Cortex of kidney (tissue), 1 donor: ENCODE results near the gene PARN.
"Not testable (repeated sequence)": the region's sequence is repeated elsewhere in the genome, so short reads cannot be mapped to it uniquely, and the experiment has no call there.

Experiments
- DNase-seq: peaks from one replicate; lab custom pipeline; 2025; lab: John Stamatoyannopoulos, UW

Gene PARN

DNA sequence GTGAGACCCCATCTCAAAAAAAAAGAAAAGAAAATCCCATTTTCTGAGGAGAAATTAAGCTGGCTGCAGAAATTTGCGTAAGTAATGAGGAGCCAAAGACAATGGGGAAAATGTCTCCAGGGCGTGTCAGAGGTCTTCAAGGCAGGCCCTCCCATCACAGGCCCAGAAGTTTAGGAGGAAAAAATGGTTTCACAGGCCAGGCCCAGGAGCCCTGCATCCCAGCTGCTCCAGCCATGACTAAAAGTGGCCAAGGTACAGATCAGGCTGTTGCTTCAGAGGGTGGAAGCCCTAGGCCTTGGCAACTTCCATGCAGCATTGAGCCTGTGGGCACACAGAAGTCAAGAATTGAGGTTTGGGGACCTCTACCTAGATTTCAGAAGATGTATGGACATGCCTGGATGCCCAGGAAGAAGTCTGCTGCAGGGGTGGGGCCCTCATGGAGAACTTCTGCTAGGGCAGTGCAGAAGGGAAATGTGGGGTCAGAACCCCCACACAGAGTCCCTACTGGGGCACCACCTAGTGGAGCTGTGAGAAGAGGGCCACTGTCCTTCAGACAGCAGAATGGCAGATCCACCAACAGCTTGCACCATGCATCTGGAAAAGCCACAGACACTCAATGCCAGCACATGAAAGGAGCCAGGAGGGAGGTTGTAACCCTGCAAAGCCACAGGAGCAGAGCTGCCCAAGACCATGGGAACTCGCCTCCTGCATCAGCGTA lies 55.2 kb downstream of the PARN start:
- DNase-seq, result not testable (repeated sequence)

DNA sequence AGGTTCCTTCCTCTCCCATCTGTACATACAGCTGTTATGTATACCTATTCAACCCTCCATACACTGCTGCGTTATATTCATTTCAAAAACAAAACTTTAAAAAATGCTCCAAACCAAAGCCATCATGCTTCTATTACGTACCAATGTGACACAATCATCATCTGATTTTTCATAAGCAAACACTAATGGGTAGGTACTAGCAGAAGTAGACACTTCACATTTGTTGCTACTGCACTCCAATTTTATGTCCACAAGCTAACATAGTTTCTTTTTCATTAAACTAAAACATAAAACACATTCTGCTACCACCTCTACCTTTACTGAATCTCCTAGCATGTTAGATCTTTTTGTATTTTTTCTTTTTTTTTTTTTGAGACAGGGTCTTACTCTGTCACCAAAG lies 57.5 kb downstream of the PARN start:
- DNase-seq, result no peak

DNA sequence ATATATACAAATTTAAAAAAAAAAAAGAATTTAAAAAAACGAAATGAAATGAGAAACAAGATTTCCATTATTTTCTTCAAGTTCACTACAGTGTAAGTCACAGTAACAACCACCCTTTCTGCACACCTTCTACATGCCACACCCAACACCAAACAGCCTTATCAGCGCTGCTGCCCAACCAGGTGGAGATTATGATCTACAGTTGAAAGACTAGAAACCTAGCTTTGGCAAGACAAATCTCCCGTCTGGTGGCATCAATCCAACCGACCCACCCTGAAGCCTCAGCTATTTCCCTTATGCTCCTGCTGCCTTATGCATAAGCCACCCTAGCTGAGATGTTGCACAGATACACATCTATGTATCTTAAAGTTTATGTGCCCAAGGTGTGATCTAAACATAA lies 60.8 kb downstream of the PARN start:
- DNase-seq, result no peak

DNA sequence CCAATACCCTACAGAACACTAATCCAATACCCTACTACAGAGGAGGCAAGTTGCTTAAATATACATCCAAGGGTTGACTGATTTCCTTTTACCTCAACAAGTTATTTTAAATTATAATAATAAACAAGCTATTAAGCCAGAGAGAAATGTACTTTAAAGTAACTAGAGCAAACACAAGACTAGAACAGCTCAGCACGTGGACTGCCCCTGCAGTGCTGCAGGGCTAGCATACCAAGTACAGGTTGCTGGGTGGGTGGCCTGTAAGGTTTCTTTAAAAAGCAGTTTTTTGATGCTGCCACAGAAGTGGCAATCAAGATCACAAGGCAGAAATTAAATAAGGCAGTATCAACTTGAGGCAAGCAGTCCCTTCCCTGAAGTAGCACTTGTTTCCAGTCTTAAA lies 63.5 kb downstream of the PARN start:
- DNase-seq, result no peak

DNA sequence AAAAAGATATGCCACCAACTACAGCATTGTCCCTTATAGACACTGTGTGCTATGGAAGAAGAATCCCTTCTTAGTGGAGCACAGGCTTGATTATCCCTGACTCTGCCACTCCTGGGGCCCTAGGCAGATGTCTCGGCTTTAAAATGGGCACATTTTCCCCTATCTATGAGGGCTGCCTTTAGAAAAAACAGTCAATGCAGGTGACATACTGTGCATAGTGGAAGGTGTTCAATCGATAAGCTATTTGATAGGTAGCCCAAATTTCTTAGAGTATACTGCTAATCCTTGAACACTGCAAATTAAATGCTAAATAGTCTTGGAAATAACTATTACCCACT lies 64.4 kb downstream of the PARN start:
- DNase-seq, result no peak

DNA sequence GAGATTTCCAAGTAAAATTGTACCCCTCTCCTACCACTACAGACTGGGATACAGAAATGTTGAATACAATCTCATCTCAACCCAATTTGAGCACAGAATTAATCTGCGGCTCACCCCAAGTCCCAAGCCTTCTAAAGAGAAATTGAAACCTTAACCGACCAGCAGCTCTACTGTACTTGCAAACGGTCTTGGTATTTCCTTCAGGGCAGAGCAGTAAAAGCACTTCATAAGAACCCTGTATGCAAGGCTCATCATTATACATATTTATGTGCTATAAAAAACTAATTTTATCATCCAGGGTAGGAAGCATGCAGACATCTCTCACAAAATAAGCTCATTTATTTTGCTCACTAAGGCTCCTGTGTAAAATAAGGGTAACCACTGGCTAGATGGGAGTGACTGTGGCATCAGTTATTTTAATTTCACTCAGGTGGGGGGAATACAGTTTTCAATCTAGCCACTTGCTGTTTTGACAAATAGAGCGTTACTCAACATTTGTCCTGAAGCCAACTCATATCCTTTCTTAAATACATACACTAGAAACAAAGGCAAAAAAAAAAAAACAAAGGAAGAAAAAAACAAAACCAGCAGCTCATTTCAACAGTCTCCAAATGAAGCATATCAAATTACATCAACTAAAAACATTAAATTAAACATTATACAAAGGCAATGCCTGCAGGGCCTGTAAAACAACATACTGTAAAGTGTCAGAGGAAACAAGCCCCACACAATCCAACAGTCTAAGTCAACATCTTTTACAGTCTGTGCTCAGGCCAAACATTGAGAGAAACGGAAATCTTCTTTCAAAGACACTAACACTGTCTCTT lies 65.0 kb downstream of the PARN start:
- DNase-seq, result no peak

DNA sequence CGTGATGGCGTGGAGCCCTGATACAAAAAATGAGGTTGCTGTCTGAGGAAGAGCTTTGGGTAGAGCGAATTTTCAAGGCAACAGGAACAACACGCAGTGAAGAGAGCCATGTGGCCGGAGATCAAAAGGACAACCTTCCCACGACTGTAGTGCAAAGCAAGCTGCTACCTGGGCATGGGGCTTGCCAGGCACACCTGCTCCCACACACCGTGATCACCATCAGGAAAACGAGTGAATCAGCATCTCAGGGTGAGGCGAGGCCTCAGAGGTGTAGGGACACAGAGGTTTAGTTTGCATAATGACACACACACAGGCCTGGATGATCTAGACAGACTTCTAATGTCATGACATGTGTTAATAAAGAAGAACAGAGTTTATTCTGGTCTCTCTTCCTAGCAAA lies 65.7 kb downstream of the PARN start:
- no peak for DNase-seq

DNA sequence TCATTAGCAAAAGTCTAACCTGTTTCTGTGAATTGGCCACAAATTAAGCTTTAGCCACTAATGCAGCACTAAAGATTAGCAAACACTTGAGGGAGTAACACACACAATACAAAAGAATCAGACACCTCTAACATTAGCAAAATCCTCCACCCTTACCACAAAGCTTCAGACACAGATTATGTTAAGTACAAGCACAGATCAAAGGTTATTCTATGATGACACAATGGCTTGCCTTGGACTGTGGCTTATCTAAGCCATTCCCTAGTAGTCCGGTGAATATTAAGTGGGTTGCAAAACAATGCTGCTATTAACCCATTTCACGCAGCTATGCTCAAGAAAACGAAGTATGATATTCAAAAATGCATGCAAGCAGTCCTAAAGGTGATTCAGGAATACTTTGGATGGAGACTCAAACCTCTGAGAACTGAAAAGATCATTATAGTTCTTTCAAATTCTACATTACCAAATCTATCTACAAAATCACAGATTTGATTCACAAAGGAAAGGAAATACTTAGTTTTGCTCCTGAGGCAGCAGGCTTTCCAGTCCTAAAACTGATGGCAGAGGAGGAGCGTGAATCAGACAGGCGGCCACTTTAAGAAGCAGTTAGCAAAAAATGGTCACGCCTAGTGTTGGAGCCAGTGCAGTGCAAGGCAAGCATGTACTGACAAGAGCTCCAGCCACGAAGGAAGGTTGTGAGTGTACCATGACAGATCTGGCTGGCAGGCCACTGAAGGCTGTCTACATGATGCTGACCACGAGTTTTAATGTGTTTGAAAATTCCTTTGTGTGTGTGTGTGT lies 67.2 kb downstream of the PARN start:
- no peak for DNase-seq

DNA sequence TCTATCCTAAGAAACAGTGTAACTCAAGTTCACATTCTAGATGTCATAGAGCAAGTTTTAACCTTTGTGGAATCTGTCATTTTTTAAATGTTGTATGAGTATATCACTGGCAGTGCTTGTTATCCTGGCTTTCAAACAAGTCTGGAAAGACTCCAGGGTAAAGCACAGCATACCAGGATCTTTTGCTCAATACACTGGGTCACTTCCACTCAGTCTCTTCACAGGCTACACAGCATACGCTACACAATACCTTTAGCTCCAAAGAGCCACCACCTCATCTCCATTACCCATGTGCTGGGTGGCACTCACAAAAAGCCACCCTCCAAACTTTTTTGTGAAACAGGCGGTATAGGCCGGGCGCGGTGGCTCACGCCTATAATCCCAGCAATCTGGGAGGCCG lies 69.5 kb downstream of the PARN start:
- no peak for DNase-seq

DNA sequence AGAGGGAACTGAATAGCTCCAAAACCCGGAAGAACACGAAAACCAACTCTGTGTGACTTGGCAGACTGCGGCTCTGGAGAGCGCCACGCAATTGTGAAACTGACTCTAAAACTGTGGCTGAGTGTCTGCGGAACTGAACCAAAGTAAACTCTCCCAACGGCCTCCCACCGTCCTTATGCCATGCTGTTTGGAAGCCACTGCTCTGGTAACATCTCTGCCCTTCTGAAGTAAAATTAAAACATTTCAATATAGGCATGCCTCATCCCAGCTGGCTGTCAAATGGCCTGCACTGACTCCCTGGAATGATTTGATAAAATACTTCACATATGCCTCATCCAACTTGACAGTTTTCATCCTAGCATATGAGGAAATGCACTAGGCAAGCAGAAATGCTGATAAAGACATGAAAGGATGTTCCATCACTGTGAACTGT lies 70.2 kb downstream of the PARN start:
- DNase-seq, result no peak

DNA sequence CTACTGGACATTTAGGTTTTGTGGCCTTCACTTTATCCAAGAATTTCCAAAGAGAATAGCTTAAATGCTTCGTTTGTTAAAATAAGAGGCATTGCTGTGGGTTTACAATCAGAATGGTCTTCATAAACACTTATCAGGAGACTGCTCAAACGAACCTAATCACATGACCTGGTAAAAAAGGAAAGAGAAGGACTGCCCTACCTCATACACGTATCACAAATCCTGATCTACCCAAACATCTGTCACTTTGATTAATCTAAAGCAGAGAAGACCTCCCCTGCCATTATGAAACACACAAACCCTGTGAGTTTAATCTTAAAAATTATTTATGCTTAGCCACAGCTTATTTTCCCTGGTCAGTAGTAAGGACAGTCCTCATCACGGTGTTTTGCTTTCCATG lies 76.6 kb downstream of the PARN start:
- DNase-seq, result no peak

DNA sequence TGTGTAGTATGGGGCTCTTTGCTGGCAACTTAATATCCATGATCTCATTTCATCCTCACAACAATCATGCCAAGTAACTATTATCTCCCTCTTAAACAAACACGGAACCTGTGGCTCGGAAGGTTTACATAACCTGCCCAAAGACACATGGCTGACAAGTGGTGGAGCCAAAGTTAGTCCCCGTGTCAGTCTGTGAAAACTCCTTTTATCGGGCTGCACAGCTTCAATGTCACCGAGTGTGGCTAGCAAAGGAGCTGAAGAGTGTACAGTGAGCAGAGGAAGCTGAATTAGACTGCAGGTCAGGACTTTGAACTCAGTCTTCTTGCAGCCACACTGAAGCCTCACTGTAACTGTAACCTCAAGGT lies 80.3 kb downstream of the PARN start:
- no peak for DNase-seq

DNA sequence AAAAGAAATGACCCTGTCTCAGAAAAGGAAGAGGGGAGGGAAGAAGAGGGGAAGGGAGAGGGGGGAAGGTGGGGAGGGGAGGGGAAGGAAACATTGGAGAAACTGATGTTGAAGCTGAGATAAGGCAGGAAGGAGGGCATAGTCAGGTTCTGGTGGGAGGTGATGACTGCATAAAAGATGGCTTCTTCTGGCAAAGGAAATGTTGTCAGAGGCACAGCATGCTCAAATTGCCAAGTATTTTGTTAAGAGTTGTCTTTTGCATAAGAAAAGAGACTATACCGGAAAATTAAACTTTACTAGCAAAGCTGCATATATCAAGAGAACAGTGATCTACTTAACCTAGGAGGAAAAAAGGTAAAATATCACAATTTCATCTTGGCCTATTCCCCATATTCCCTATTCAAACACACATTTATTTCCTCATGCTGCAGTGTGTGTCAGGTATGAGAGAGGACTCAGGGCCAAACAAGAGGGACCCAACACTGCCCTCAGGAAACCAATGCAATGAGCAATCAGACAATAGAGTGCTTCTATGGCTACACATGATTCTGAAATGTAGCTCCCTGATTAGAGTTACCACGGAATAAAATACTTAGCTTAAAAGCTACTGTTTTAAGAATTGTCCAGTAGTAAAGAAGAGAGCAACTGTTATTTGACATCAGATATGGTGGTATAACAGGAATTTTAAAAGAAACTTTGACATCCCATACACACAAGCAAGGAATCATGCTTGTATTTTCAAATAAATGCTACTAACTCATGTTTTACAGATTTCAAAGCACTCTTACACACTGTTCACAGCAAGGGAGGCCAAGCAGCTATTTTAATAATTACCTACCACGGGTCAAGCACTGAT lies 80.9 kb downstream of the PARN start:
- DNase-seq, result no peak

DNA sequence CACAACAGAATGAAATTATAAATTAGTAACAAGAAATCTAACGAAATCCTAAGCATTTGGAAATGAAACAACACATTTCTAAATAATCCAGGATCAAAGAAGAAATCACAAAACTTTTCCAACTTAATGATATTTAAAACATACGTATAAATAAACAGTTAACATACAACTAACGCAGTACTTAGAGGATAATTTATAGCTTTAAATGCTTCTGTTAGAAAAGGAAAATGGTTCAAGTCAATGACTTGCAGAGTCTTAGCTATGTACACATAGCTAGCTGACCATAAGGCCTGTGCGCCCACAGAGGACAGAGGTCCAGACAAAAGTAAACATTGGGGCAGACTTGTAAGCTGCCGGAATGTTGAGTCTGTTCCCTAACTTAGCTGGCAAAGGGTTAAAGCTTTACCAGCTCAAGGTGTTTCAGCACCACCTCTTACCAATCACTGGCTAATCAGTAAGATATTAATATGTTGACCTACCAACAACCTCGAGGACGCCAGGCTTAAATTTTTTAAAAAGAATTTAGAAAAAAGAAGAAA lies 84.6 kb downstream of the PARN start:
- no peak for DNase-seq

DNA sequence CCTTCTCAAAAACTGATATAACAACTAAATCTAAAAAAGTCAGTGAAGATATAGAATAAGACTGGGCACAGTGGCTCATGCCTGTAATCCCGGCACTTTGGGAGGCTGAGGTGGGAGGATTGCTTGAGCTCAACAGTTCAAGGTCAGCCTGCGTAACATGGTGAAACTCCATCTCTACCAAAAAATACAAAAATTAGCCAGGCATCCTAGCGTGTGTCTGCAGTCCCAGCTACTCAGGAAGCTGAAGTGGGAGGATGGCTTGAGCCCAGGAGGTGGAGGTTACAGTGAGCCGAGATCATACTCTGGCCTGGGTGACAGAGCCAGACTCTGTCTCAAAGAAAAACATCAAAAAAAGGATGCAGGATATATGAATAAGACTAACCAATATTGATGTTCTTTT lies 85.2 kb downstream of the PARN start:
- DNase-seq, result not testable (repeated sequence)

DNA sequence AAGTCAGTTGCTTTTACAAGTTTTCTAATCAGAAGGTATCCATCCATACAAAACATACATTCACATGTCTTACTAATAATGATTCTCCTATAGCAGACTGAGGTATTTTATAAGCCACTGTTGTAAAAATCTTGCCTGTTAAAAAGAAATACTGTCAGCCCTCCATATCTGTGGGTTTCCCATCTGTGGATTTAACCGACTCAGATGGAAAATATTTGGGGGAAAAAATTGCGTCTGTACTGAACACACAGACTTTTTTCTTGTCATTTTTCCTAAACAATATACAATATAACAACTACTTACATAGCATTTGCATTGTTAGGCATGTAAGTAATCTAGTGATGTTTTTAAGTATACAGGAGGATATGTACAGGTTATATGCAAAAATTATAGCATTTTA lies 90.4 kb downstream of the PARN start:
- DNase-seq, result no peak

DNA sequence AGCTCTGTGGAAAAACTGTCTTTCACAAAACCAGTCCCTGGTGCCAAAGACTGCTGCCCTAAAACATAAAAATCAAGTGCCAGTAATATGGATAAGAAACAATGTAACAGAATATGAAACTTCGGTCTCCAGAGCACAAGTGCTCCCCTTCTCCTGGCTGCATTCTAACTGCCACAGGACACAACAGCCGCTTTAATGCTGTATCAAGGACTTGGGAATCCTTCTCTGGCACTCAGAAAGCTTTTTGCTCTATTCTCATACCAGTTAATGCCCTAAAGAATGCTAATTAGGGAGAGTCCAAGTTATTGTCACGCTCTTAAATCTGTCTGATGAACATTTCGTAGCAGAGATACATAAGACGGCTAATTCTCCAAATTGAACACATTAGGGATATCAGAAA lies 90.9 kb downstream of the PARN start:
- DNase-seq, result no peak

DNA sequence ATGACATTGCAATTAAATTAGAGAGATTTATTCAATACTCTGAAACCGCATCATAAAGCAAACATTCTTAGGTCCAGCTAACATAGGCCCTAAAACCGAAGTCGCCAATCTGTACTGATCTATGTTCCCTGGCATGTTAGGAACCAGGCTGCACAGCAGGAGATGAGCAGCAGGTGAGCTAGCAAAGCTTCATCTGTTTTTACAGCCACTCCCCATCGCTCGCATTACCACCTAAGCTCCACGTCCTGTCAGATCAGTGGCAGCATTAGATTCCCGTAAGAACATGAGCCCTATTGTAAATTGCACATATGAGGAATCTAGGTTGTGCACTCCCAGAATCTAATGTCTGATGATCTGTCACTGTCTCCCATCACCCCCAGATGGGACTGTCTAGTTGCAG lies 91.5 kb downstream of the PARN start:
- DNase-seq, result no peak

DNA sequence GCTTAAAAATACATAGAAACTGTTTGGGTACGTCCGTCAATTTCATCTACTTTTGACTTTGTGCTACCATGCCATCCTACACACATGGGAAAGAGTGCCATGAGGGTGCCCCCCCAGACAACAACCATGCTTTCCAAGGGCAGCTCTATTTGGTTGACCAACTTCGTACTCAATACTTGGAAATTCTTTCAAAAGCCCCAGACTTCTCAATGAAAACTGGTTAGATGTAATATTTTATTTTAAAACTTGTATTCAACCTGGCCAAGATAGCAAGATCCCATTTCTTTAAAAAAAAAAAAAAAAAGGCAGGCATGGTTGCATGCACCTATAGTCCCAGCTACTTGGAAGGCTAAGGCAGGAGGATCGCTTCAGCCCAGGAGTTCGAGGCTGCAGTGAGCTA lies 98.4 kb downstream of the PARN start:
- DNase-seq, result no peak

DNA sequence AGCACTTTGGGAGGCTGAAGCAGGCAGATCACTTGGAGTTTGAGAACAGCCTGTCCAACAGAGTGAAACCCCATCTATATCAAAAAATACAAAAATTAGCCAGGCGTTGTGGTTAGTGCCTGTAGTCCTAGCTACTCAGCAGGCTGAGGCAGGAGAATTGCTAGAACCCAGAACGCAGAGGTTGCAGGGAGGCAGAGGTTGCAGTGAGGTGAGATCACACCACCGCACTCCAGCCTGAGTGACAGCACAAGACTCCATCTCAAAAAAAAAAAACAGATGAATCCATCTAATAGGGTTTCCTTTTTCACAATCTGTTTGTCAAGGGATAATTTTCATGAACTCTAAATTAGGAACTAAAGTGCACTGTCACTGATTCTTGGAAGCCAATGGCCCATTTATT lies 99.0 kb downstream of the PARN start:
- no peak for DNase-seq

DNA sequence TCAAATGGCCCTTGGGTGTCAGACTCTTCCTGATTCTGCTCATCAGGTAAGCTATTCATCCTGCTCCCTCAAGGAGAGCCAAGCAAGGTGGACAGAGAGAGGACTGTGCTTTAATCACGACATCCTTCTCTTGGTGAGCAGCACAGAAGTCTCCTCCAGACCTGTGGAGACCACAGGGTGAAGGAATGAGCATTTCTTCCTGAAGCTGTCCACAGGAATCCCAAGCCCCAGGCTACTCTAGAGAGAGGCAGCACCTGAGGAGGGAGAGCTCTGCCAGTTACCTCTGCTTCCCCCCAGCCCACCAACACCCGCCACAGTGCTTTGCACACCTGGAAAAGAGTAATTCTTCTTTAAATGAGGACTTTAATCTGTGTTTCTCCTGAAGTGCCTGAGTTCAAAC lies 100.0 kb downstream of the PARN start:
- DNase-seq, result no peak
